ENCODE data around the gene MCRIP1. TPM values are rescaled to one million over a fixed set of nuclear protein-coding genes. Genes with fewer than 3 reads are reported as not detected.

The MCRIP1 gene
- total RNA-seq, 1 donor from 2014 or later, result 106 TPM

- Mint-ChIP-seq H3K36me3 (ENCODE audit: low read depth, unreplicated experiment) (peaks cover 14% of the 10 kb centered on the region), H3K4me3 (ENCODE audit: unreplicated experiment) (peak within 1 kb of the TSS; percentile 93), H3K27ac (ENCODE audit: unreplicated experiment) (peak within 1 kb of the TSS; percentile 99), H3K9me3 (ENCODE audit: unreplicated experiment) (no peaks in the 10 kb centered on the region), H3K4me1 (ENCODE audit: low read depth, unreplicated experiment) (peaks cover 31% of the 10 kb centered on the region), H3K27me3 (ENCODE audit: low read depth, unreplicated experiment) (no peaks in the 10 kb centered on the region)
- Histone ChIP-seq H3K9ac (ENCODE audit: low read length) (peak within 1 kb of the TSS; percentile 97), H3K9me3 (ENCODE audit: insufficient read depth, low read depth, low read length) (no peaks in the 10 kb centered on the region), H3K79me2 (ENCODE audit: insufficient read depth, low read length) (peaks cover 88% of the 10 kb centered on the region), H3K4me2 (ENCODE audit: low read length) (peak within 1 kb of the TSS; percentile 96), H2AFZ (ENCODE audit: low read depth, low read length) (peak within 1 kb of the TSS; percentile 63), H3K4me1 (ENCODE audit: insufficient read depth, low read length) (peaks cover 30% of the 10 kb centered on the region), H3K4me3 (ENCODE audit: insufficient read depth, low read depth, low read length) (peak within 1 kb of the TSS; percentile 97), H3K36me3 (ENCODE audit: insufficient read depth, low read length) (peaks cover 13% of the 10 kb centered on the region), H4K20me1 (ENCODE audit: insufficient read depth, low read length) (peaks cover 66% of the 10 kb centered on the region), H3K27me3 (ENCODE audit: insufficient read depth, low read length) (no peaks in the 10 kb centered on the region), H3K27ac (ENCODE audit: low read depth, low read length) (peak within 1 kb of the TSS; percentile 97)
- FAIRE-seq, result no peak
- no peak for DNase-seq (ENCODE audit: low read depth)
- TF ChIP-seq EZH2 (IDR thresholded peaks at IDR 0.05; ENCODE audit: insufficient read depth, low read length), result no peak
- TF ChIP-seq CTCF (IDR thresholded peaks at IDR 0.05; ENCODE audit: insufficient read depth, low read depth, low read length), result no peak
Observed at GRCh38 chr17:81859906-81860755, 27.0 kb upstream of the MCRIP1 start, which contains the start of gene P4HB. Gene P4HB (minus strand): TSS chr17:81860535. CDS start chr17:81860471, 64 bp downstream.

GRCh38 chr17:81858967-81859905 lies 26.1 kb upstream of the MCRIP1 start:
- Histone ChIP-seq H3K4me1 (ENCODE audit: insufficient read depth, low read length) (peaks cover 30% of the 10 kb centered on the region), H3K4me3 (ENCODE audit: insufficient read depth, low read depth, low read length) (peak overlapping the region; percentile 97), H3K27ac (ENCODE audit: low read depth, low read length) (peak overlapping the region; percentile 58), H3K36me3 (ENCODE audit: insufficient read depth, low read length) (peaks cover 22% of the 10 kb centered on the region), H2AFZ (ENCODE audit: low read depth, low read length) (no peak overlapping the region), H3K27me3 (ENCODE audit: insufficient read depth, low read length) (no peaks in the 10 kb centered on the region), H4K20me1 (ENCODE audit: insufficient read depth, low read length) (peaks cover 66% of the 10 kb centered on the region), H3K9ac (ENCODE audit: low read length) (peak overlapping the region; percentile 94), H3K4me2 (ENCODE audit: low read length) (peak overlapping the region; percentile 94), H3K79me2 (ENCODE audit: insufficient read depth, low read length) (peaks cover 92% of the 10 kb centered on the region), H3K9me3 (ENCODE audit: insufficient read depth, low read depth, low read length) (no peaks in the 10 kb centered on the region)
- Mint-ChIP-seq H3K9me3 (ENCODE audit: unreplicated experiment) (no peaks in the 10 kb centered on the region), H3K27ac (ENCODE audit: unreplicated experiment) (peak overlapping the region; percentile 71), H3K4me1 (ENCODE audit: low read depth, unreplicated experiment) (peaks cover 31% of the 10 kb centered on the region), H3K27me3 (ENCODE audit: low read depth, unreplicated experiment) (no peaks in the 10 kb centered on the region), H3K4me3 (ENCODE audit: unreplicated experiment) (peak overlapping the region; percentile 89), H3K36me3 (ENCODE audit: low read depth, unreplicated experiment) (peaks cover 14% of the 10 kb centered on the region)
- TF ChIP-seq CTCF (IDR thresholded peaks at IDR 0.05; ENCODE audit: insufficient read depth, low read depth, low read length), result no peak
- FAIRE-seq (no peak), DNase-seq (ENCODE audit: low read depth) (no peak)

Measured in astrocyte (in vitro differentiated cells and primary cell).